Heart left ventricle (tissue), 16 donors: ENCODE measurements around the gene PRAMEF9. TPM values are rescaled to one million over a fixed set of nuclear protein-coding genes. Genes with fewer than 3 reads are reported as not detected.
"Not testable (repeated sequence)": the region's sequence is repeated elsewhere in the genome, so short reads cannot be mapped to it uniquely, and the experiment has no call there.

Source experiments
- ATAC-seq, 4 donors: fragments of 200-7000 bp; cut with Tn5 transposase; one replicate each; pipeline ENCODE4 v1.9.1; 2020 to 2022; ENCODE audit warnings: moderate library complexity in 4 of 4, mild to moderate bottlenecking in 3 of 4, moderate number of reproducible peaks in 1 of 4
- DNase-seq, 5 donors: peaks; one replicate each; pipeline ENCODE4 v3.0.0-alpha.2; 2020
- H3K27ac ChIP-seq, 12 donors: fragments of 200-600 bp; sonication (generic) in 4 of 12; one replicate each; pipeline versions ENCODE4 v1.5.0 to v1.8.0; 2016 to 2022; ENCODE audit warnings: mild to moderate bottlenecking in 2 of 12
- H3K27me3 ChIP-seq, 9 donors: fragments of 200-600 bp; sonication (generic) in 2 of 9; one replicate each; pipeline versions ENCODE4 v1.5.1 to v1.8.0; 2016 to 2022; ENCODE audit warnings: mild to moderate bottlenecking in 3 of 9
- H3K36me3 ChIP-seq, 9 donors: fragments of 200-600 bp; sonication (generic) in 2 of 9; one replicate each; pipeline versions ENCODE4 v1.5.0 to v1.8.0; 2018 to 2022; ENCODE audit warnings: mild to moderate bottlenecking in 2 of 9
- H3K4me1 ChIP-seq, 12 donors: fragments of 200-600 bp; sonication (generic) in 4 of 12; one replicate each; pipeline versions ENCODE4 v1.5.0 to v1.8.0; 2016 to 2022; ENCODE audit warnings: mild to moderate bottlenecking in 3 of 12
- H3K4me3 ChIP-seq, 12 donors: fragments of 200-600 bp; sonication (generic) in 4 of 12; one replicate each; pipeline versions ENCODE4 v1.5.0 to v1.8.0; 2017 to 2022; ENCODE audit warnings: mild to moderate bottlenecking in 9 of 12, moderate library complexity in 4 of 12
- H3K9me3 ChIP-seq, 12 donors: fragments of 200-600 bp; sonication (generic) in 4 of 12; one replicate each; pipeline versions ENCODE4 v1.5.0 to v1.8.0; 2016 to 2022; ENCODE audit warnings: mild to moderate bottlenecking in 1 of 12
- whole genome bisulfite sequencing, 4 donors: extraction: QIAGEN DNeasy Blood & Tissue Kit in 2 of 4; methylation state at CpG; one replicate each; pipeline versions ENCODE4 v1.1.5 to v1.1.7; 2013 to 2018; 5-methylcytosine and 5-hydroxymethylcytosine counted together
- intact Hi-C, 10 donors: fragments of 100-400 bp; cut with DNase I; formaldehyde crosslinking; loops; one replicate each; pipeline versions ENCODE4 v1.11.1 to v1.14.2; 2022
- long read RNA-seq, 3 donors: library from polyadenylated mRNA; unstranded; transcript quantifications; one replicate each; pipeline ENCODE4 v2.0.0, GENCODE V29; 2020 to 2021
- polyA plus RNA-seq, 2 donors: library from polyadenylated mRNA; stranded (reverse); fragments of 200-250 nt; gene quantifications; one replicate each; pipeline ENCODE4 v1.2.3, GENCODE V29; 2013
- total RNA-seq, 9 donors: library from RNA; depleted of rRNA in 2 of 9; stranded (reverse); fragments of >200 nt in 2 of 9; fragmentation: NEBNext Ultra II Directional in 3 of 9; extraction: Animal tissue kit (Norgen Biotek cat#: 25700) in 3 of 9; gene quantifications; one replicate each; pipeline versions ENCODE4 v1.1.0 to v1.2.4, GENCODE V29; 2016 to 2023
- donor health status: ischemic (EF 13 %, LVEDD 7.1; RV severe dilation, severe dysfunction).
- donor health status: healthy with polysubstance abuse.
- donor health status: DM: no; HTN: yes; CAD: no.
- donor health status: DM: no; HTN: no; CAD: no.
- donor health status: ischemic (EF 25% LVEDD 6.9; RV normal size, moderate dysfunction).
- donor health status: ischemic (EF 25% LVEDD 5.7; RV mildly dilated, moderate dysfunction).
- donor health status: healthy.
- donor health status: DM: yes; HTN: yes; CAD: no.
- donor health status: ischemic (EF 35%, LVEDD 5.7; RV mildly dilated, moderate dysfunction).
- donor health status: nonischemic (EF 11% LVEDD 7.7; RV severe dilation, severe dysfunction).
- donor health status: DM: yes; HTN: yes; CAD: no.
- donor health status: PGD.
- donor health status: ischemic (EF 29% LVEDD 5.4; RV normal size, mild dysfunction).
- donor health status: nonischemic (EF 23%, LVEDD 6.1; RV moderate dilation, normal function).

Gene PRAMEF9
- total RNA-seq (not detected), polyA plus RNA-seq (not detected)
- long read RNA-seq, donor 1 = 0 reads
- long read RNA-seq, donor 2 = 0 reads
- long read RNA-seq, donor 3 = 0 reads

DNA sequence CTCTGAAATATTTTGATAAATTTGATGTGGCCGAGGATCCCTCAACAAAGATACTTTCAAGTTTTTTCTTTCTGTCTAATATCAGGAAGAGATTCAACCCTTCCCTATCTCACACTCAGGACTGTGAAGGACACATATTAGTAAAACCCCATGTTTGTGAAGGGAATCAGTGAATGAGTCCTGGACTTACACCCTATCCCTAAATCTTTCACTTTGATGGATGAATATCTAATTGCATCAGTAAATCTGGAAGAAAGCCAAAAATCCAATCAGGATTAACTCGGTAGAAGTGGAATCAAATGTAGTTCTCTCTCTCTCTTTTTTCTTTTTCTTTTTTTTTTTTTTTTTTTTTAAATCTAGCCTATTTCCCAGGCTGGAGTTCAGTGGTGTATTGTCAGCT, at the start of gene PRAMEF9:
Gene PRAMEF9 (plus strand): TSS at position 301 of the 400 bp plus-strand sequence. CDS start 3,433 bp downstream, outside the sequence.
- H3K27ac ChIP-seq, H3K4me3 ChIP-seq, DNase-seq, H3K4me1 ChIP-seq, H3K36me3 ChIP-seq, H3K9me3 ChIP-seq, ATAC-seq, H3K27me3 ChIP-seq, intact Hi-C loops: not testable (repeated sequence)
- WGBS, 4 donors = 60 to 92% (median 72%) methylated on average over 1 to 2 of the region's 2 CpGs

DNA sequence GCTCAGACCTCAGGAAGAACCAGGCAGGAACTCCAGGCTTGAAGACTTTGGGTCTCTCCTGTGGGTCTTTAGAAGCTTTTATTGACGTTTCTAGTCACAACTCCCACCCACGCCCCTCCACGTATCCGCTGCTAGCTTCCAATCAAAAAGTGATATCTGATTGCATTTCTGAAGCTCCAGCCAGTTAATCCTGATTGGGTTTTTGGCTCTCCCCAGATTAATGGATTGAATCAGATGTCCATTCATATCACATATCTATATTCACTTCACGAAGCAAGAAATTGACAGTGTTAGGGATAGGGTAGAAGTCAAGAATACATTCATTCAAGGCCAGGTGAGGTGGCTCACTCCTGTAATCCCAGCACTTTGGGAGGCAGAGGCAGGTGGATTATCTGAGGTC, 15.7 kb upstream of the PRAMEF9 start, which contains the start of gene PRAMEF26:
Gene PRAMEF26 (minus strand): TSS at position 101 of the 400 bp plus-strand sequence. CDS start 2,914 bp downstream, outside the sequence.
- 60 to 74% methylated on average over 1 of the region's 5 CpGs; no CpG with 5 or more reads in 2 of the 4 donors for WGBS, 4 donors
- H3K27me3 ChIP-seq, H3K36me3 ChIP-seq, ATAC-seq, H3K4me3 ChIP-seq, intact Hi-C loops, DNase-seq, H3K27ac ChIP-seq, H3K4me1 ChIP-seq, H3K9me3 ChIP-seq: not testable (repeated sequence)

DNA sequence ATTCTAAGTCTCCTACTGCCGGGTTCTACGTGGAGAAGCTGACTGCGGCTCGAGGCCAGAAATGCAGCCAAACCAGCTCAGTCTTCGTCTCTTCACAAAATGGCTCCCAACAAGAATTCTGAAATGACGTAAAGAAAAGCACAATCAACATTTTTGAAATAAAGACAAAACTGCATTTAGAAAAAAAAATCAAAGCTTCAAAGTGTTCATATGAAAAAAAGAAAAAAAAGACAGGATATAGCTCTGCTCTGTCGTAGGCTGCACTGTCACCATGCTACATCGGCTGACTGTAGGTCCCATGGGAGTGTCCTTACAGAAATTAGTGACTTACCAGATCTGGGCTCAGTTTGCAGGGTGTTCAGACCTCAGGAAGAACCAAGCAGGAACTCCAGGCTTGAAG, 6.1 kb upstream of the PRAMEF9 start, which contains the start of gene HNRNPCL4:
Gene HNRNPCL4 (minus strand): TSS at position 101 of the 400 bp plus-strand sequence. CDS start 164 bp downstream, outside the sequence.
- intact Hi-C loops, ATAC-seq, H3K27me3 ChIP-seq, H3K9me3 ChIP-seq, DNase-seq, H3K4me1 ChIP-seq, H3K27ac ChIP-seq, H3K36me3 ChIP-seq, H3K4me3 ChIP-seq: not testable (repeated sequence)
- no CpG with 5 or more reads among the region's 8 CpGs for WGBS, 4 donors

DNA sequence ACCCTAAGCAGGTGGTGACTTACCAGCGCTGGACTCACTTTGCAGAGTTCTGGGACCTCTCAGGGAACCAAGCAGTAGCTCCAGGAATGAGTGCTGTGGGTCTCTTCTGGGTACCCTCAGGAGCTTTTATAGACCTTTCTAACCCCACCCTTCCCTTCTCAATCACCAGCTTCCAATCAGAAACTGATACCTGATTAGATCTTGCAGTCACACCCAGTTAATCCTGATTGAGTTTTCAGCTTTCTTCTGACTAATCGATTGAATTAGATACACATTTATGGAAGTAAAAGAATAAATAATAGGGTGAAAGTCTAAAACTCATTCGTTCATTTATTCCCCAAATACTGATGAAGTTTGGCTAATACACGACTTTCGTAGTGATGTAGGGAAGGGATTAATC, 29.7 kb downstream of the PRAMEF9 start, which contains the start of gene PRAMEF13:
Gene PRAMEF13 (minus strand): TSS at position 101 of the 400 bp plus-strand sequence. CDS start 1,820 bp downstream, outside the sequence.
- 91% methylated on average over 3 of the region's 5 CpGs; no CpG with 5 or more reads in 3 of the 4 donors for WGBS, 4 donors
- H3K4me3 ChIP-seq, DNase-seq, ATAC-seq, H3K27ac ChIP-seq, H3K9me3 ChIP-seq, H3K27me3 ChIP-seq, H3K36me3 ChIP-seq, H3K4me1 ChIP-seq, intact Hi-C loops: not testable (repeated sequence)

DNA sequence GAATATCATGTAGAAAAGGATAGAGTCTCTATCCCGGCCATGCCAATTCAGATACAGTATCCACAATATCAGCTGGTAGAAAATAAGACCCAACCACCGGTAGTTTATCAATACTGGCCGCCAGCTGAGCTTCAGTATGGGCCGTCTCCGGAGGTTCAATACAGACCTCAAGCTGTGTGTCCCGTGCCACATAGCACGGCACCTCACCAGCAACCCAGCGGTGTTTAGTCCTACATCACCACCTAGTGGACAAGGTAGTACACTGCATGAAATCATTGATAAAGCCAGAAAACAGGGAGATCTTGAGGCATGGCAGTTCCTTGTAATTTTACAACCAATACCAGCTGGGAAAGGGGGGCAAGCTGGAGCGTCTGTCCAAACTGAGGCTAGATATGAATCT, 37.1 kb downstream of the PRAMEF9 start:
- no CpG with 5 or more reads among the region's 9 CpGs for WGBS, 4 donors

DNA sequence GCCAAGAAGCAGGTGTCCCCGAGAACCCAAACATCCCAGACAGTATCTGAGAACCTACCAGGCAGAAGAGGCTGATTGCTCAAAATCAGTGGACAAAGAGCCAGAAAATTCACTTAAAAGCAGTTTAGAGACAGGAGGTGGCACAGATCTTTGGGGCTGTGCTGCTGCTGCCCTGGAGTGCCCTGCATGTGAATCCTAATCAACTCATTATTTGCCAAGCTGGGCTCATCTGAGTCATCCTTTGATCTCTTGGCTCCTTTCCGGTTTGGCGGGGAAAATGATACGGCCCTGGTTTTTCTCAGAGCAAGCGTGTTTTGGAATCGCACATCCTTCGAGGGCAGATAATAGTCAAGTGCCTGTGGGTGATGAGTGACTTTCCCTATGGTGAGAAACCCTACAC, 45.0 kb downstream of the PRAMEF9 start:
- intact Hi-C loops, H3K36me3 ChIP-seq, H3K4me3 ChIP-seq, H3K27ac ChIP-seq, ATAC-seq, DNase-seq, H3K9me3 ChIP-seq, H3K27me3 ChIP-seq, H3K4me1 ChIP-seq: not testable (repeated sequence)
- WGBS, 4 donors = no CpG with 5 or more reads among the region's 7 CpGs

More for the DNA sequence above, 37.1 kb downstream of the PRAMEF9 start:
- ATAC-seq, H3K9me3 ChIP-seq, H3K4me3 ChIP-seq, DNase-seq, H3K36me3 ChIP-seq, H3K27ac ChIP-seq, H3K27me3 ChIP-seq, H3K4me1 ChIP-seq, intact Hi-C loops: not testable (repeated sequence)

DNA sequence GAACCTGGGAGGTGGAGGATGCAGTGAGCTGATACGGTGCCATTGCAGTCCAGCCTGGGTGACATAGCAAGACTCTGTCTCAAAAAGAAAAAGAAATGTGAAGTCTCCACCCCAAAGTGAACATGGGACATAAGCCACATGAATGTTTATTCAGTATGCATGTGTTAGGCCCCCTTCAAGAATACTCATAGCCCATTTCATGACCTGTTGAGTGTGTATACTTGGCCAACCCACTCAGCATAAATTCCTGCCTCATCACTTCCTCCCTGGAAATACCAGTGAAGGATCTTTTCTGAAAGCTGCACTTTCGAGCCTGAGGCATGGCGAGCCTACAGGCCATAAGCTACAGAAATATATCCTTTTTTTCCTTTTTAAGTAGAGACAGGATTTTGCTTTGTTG, 47.6 kb downstream of the PRAMEF9 start:
- H3K4me3 ChIP-seq, H3K36me3 ChIP-seq, H3K27me3 ChIP-seq, ATAC-seq, H3K4me1 ChIP-seq, intact Hi-C loops, H3K9me3 ChIP-seq, H3K27ac ChIP-seq, DNase-seq: not testable (repeated sequence)
- no CpG with 5 or more reads among the region's 3 CpGs for WGBS, 4 donors

DNA sequence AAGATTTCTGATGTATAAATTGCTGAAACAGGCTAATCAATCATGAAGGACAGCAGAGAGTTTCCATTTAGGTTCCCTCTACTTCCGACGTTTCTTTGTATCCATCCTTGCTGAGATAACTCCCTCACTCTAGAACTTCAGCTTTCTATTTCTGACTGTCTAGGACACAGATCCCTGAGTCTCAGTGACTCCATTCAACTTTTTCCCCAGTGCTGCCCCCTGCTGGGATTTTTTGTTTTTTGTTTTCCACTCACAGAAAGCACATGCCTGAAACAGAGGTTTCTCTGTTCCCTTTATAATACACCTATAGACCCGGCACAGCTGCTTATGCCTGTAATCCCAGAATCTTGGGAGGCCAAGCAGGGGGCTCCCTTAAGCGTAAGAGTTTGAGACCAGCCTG, 51.1 kb downstream of the PRAMEF9 start:
- H3K36me3 ChIP-seq, H3K9me3 ChIP-seq, H3K27me3 ChIP-seq, ATAC-seq, intact Hi-C loops, H3K27ac ChIP-seq, DNase-seq, H3K4me3 ChIP-seq, H3K4me1 ChIP-seq: not testable (repeated sequence)
- WGBS, 4 donors = no CpG with 5 or more reads among the region's 4 CpGs
